Measurements from ENCODE around the gene RHBDL1. TPM values are rescaled to one million over a fixed set of nuclear protein-coding genes. Genes with fewer than 3 reads are reported as not detected.

The RHBDL1 gene
- total RNA-seq, 1 experiment from 2014 or later = 1.5 TPM

DNA sequence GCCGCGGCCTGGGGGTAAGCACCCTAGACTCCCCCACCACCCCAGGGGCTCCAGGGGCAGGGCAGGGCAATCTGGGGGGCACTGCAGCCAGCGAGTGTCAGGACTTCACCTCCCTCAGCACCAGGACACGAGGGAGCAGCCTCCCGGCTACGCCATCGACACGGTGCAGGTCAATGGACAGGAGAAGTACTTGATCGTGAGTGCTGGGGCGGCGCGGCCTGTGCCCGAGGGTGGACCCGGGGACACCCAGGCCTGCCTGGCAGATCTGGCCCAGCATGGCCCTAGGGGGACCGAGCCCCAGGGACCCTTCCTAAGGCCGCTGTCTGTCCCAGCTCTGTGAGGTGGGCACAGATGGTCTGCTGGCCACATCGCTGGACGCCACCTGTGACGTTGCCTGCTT, 3.1 kb upstream of the RHBDL1 start:
- BruUV-seq (replicated peaks) = no TSS peak
- no peak for TF ChIP-seq EZH2 (IDR thresholded peaks at IDR 0.05; ENCODE audit: borderline replicate concordance, low read depth, low read length, poor library complexity, severe bottlenecking)
- TF ChIP-seq, protein P1, sequence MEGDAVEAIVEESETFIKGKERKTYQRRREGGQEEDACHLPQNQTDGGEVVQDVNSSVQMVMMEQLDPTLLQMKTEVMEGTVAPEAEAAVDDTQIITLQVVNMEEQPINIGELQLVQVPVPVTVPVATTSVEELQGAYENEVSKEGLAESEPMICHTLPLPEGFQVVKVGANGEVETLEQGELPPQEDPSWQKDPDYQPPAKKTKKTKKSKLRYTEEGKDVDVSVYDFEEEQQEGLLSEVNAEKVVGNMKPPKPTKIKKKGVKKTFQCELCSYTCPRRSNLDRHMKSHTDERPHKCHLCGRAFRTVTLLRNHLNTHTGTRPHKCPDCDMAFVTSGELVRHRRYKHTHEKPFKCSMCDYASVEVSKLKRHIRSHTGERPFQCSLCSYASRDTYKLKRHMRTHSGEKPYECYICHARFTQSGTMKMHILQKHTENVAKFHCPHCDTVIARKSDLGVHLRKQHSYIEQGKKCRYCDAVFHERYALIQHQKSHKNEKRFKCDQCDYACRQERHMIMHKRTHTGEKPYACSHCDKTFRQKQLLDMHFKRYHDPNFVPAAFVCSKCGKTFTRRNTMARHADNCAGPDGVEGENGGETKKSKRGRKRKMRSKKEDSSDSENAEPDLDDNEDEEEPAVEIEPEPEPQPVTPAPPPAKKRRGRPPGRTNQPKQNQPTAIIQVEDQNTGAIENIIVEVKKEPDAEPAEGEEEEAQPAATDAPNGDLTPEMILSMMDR (conservative IDR thresholded peaks at IDR 0.05; ENCODE audit: low read depth, low read length) = no peak
- H3K4me3 ChIP-seq (ENCODE audit: low read depth, low read length, poor library complexity, severe bottlenecking) = no peak overlapping the region
- H3K9me3 ChIP-seq (ENCODE audit: low read depth, low read length, poor library complexity, severe bottlenecking) = no peaks in the 10 kb centered on the region
- H3K27ac ChIP-seq (ENCODE audit: low read depth, low read length, poor library complexity, severe bottlenecking) = no peak overlapping the region
- H3K36me3 ChIP-seq (ENCODE audit: insufficient read depth, low read length, poor library complexity, severe bottlenecking) = peaks cover 46% of the 10 kb centered on the region
- CTCF ChIA-PET = no interaction called here
- H3K4me1 ChIP-seq (ENCODE audit: insufficient read depth, low read length, poor library complexity, severe bottlenecking) = peaks cover 8% of the 10 kb centered on the region
- POLR2A ChIA-PET (ENCODE audit: low non-redundant PET) = no interaction called here
- intact Hi-C loops (cut with micrococcal nuclease; ENCODE audit: unreplicated experiment) = no loop called here
- no peak for DNase-seq (ENCODE audit: low spot score)
- no peaks in the 10 kb centered on the region for H3K27me3 ChIP-seq (replicated peaks; ENCODE audit: insufficient read depth, low read depth, low read length, poor library complexity)

DNA sequence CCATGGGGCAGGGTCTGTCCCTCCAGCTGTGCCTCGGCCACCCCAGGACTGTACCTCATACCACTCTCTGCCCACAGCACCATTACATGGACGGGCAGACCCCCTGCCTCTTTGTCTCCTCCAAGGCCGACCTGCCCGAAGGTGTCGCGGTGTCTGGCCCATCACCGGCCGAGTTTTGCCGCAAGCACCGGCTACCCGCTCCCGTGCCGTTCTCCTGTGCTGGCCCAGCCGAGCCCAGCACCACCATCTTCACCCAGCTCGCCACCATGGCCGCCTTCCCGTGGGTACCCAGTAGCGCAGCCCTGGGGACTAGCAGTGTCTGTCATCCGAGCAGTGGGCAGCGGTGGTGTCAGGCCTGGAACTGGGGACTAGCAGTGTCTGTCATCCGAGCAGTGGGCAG, 2.6 kb upstream of the RHBDL1 start:
- H3K9me3 ChIP-seq (ENCODE audit: low read depth, low read length, poor library complexity, severe bottlenecking) = no peaks in the 10 kb centered on the region
- CTCF ChIA-PET = no interaction called here
- H3K4me3 ChIP-seq (ENCODE audit: low read depth, low read length, poor library complexity, severe bottlenecking) = no peak overlapping the region
- intact Hi-C loops (cut with micrococcal nuclease; ENCODE audit: unreplicated experiment) = no loop called here
- H3K4me1 ChIP-seq (ENCODE audit: insufficient read depth, low read length, poor library complexity, severe bottlenecking) = peaks cover 8% of the 10 kb centered on the region
- POLR2A ChIA-PET (ENCODE audit: low non-redundant PET) = no interaction called here
- H3K27ac ChIP-seq (ENCODE audit: low read depth, low read length, poor library complexity, severe bottlenecking) = no peak overlapping the region
- BruUV-seq (replicated peaks) = no TSS peak
- peaks cover 46% of the 10 kb centered on the region for H3K36me3 ChIP-seq (ENCODE audit: insufficient read depth, low read length, poor library complexity, severe bottlenecking)
- no peak for DNase-seq (ENCODE audit: low spot score)
- TF ChIP-seq, protein P1 (conservative IDR thresholded peaks at IDR 0.05; ENCODE audit: low read depth, low read length) = no peak
- TF ChIP-seq EZH2 (IDR thresholded peaks at IDR 0.05; ENCODE audit: borderline replicate concordance, low read depth, low read length, poor library complexity, severe bottlenecking) = no peak
- no peaks in the 10 kb centered on the region for H3K27me3 ChIP-seq (replicated peaks; ENCODE audit: insufficient read depth, low read depth, low read length, poor library complexity)

DNA sequence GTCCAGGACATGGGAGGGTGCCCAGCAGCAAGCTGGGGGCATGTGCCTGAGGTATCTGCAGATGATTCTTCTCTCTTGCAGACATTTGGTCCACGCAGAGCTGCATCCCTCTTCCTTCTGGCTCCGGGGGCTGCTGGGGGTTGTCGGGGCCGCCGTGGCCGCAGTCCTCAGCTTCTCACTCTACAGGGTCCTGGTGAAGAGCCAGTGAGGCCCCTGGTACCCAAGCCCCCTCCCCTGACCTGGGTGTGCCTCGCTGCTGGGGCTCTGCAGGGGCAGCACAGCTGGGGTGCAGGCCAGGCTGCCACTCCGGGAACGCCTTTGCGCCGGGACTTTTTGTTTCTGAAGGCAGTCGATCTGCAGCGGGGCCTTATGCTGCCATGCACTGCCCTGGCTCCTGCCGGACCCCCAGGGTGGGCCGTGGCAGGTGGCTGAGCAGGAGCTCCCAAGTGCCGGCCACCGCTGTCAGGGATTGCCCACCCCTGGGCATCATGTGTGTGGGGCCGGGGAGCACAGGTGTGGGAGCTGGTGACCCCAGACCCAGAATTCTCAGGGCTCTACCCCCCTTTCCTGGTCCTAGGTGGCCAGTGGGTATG, 2.0 kb upstream of the RHBDL1 start:
- H3K27me3 ChIP-seq (replicated peaks; ENCODE audit: insufficient read depth, low read depth, low read length, poor library complexity) = no peaks in the 10 kb centered on the region
- POLR2A ChIA-PET (ENCODE audit: low non-redundant PET) = no interaction called here
- intact Hi-C loops (cut with micrococcal nuclease; ENCODE audit: unreplicated experiment) = no loop called here
- H3K27ac ChIP-seq (ENCODE audit: low read depth, low read length, poor library complexity, severe bottlenecking) = no peak overlapping the region
- BruUV-seq (replicated peaks) = TSS peak; percentile 36
- H3K4me1 ChIP-seq (ENCODE audit: insufficient read depth, low read length, poor library complexity, severe bottlenecking) = peaks cover 8% of the 10 kb centered on the region
- no peak overlapping the region for H3K4me3 ChIP-seq (ENCODE audit: low read depth, low read length, poor library complexity, severe bottlenecking)
- DNase-seq (ENCODE audit: low spot score) = no peak
- peaks cover 46% of the 10 kb centered on the region for H3K36me3 ChIP-seq (ENCODE audit: insufficient read depth, low read length, poor library complexity, severe bottlenecking)
- CTCF ChIA-PET = no interaction called here
- H3K9me3 ChIP-seq (ENCODE audit: low read depth, low read length, poor library complexity, severe bottlenecking) = no peaks in the 10 kb centered on the region
- no peak for TF ChIP-seq EZH2 (IDR thresholded peaks at IDR 0.05; ENCODE audit: borderline replicate concordance, low read depth, low read length, poor library complexity, severe bottlenecking)
- TF ChIP-seq, protein P1 (conservative IDR thresholded peaks at IDR 0.05; ENCODE audit: low read depth, low read length) = no peak
